IMR-90 (cell line): Measurements from ENCODE around the gene ASB3. TPM values are rescaled to one million over a fixed set of nuclear protein-coding genes. Genes with fewer than 3 reads are reported as not detected.

Experiments
- ATAC-seq: fragments of 200-7000 bp; cut with Tn5 transposase; 2 replicates; pipeline ENCODE4 v1.9.1; 2020; ENCODE audit warnings: low read depth, mild to moderate bottlenecking, moderate library complexity
- BruUV-seq: library from RNA; stranded (reverse); fragments of 400-500 nt; replicated peaks from 2 replicates; lab custom pipeline; 2021; lab: Mats Ljungman, UMichigan
- CTCF ChIA-PET: fragments of 300-600 bp; formaldehyde crosslinking; extraction: SDS; loops from one replicate; lab custom pipeline; 2021; ENCODE audit warnings: antibody characterized with exemption; lab: Yijun Ruan, JAX
- POLR2A ChIA-PET: fragments of 300-600 bp; sonication (Branson Sonifier 250); formaldehyde crosslinking; loops from one replicate; lab custom pipeline; 2022; ENCODE audit warnings: antibody characterized with exemption; ENCODE audit not compliant: unreplicated experiment; lab: Charles Lee
- DNase-seq: peaks from one replicate; pipeline ENCODE4 v3.0.0; 2013
- H2AFZ ChIP-seq: replicated peaks from 2 replicates; pipeline ENCODE3; 2013; ENCODE audit warnings: low read length, mild to moderate bottlenecking; ENCODE audit not compliant: poor library complexity
- H2AK5ac ChIP-seq: 2 replicates; pipeline ENCODE4 v1.6.1; 2013; ENCODE audit warnings: low read depth, low read length, inconsistent platforms
- H2AK9ac ChIP-seq: replicated peaks from 2 replicates; pipeline ENCODE3; 2013; ENCODE audit warnings: mild to moderate bottlenecking, low read depth, low read length, moderate library complexity; ENCODE audit not compliant: poor library complexity
- H2BK120ac ChIP-seq: 2 replicates; pipeline ENCODE4 v1.6.1; 2013; ENCODE audit warnings: low read depth, low read length, inconsistent platforms
- H2BK15ac ChIP-seq: 3 replicates; pipeline ENCODE4 v1.6.1; 2013; ENCODE audit warnings: low read depth, low read length, inconsistent platforms
- H2BK20ac ChIP-seq: 2 replicates; pipeline ENCODE4 v1.6.1; 2013; ENCODE audit warnings: low read depth, mild to moderate bottlenecking, inconsistent platforms, low read length, moderate library complexity
- H2BK5ac ChIP-seq: 2 replicates; pipeline ENCODE4 v1.6.1; 2013; ENCODE audit warnings: mild to moderate bottlenecking, low read depth, low read length, inconsistent platforms; ENCODE audit not compliant: poor library complexity, severe bottlenecking
- H3K14ac ChIP-seq: replicated peaks from 2 replicates; pipeline ENCODE4 v1.6.1; 2013; ENCODE audit warnings: low read depth, low read length, inconsistent platforms
- H3K18ac ChIP-seq: 2 replicates; pipeline ENCODE4 v1.6.1; 2013; ENCODE audit warnings: low read depth, low read length, control low read depth
- H3K23ac ChIP-seq: 2 replicates; pipeline ENCODE4 v1.6.1; 2013; ENCODE audit warnings: low read depth, low read length, inconsistent platforms
- H3K27ac ChIP-seq: 2 replicates; pipeline ENCODE4 v1.5.1; 2013; ENCODE audit warnings: mild to moderate bottlenecking, control low read depth, low read length; ENCODE audit not compliant: insufficient read depth
- H3K27me3 ChIP-seq: 2 replicates; pipeline ENCODE4 v1.6.1; 2013; ENCODE audit warnings: low read length; ENCODE audit not compliant: control insufficient read depth, insufficient read depth
- H3K36me3 ChIP-seq: 2 replicates; pipeline ENCODE4 v1.6.1; 2013; ENCODE audit warnings: low read length, mixed read lengths; ENCODE audit not compliant: control insufficient read depth, insufficient read depth
- H3K4ac ChIP-seq: 2 replicates; pipeline ENCODE4 v1.6.1; 2013; ENCODE audit warnings: low read depth, low read length, inconsistent platforms
- H3K4me1 ChIP-seq: 2 replicates; pipeline ENCODE4 v1.6.1; 2013; ENCODE audit warnings: low read length, mixed read lengths; ENCODE audit not compliant: control insufficient read depth, insufficient read depth
- H3K4me2 ChIP-seq: 2 replicates; pipeline ENCODE4 v1.6.1; 2013; ENCODE audit warnings: low read depth, mild to moderate bottlenecking, control low read depth, low read length, moderate library complexity
- H3K4me3 ChIP-seq: 2 replicates; pipeline ENCODE4 v1.5.1; 2013; ENCODE audit warnings: low read depth, mild to moderate bottlenecking, control low read depth, low read length, moderate library complexity; ENCODE audit not compliant: insufficient read depth
- H3K56ac ChIP-seq: 2 replicates; pipeline ENCODE4 v1.6.1; 2013; ENCODE audit warnings: low read length, inconsistent platforms; ENCODE audit not compliant: insufficient read depth; ENCODE audit errors: extremely low read depth
- H3K79me1 ChIP-seq, 2 experiments: 2 replicates each; pipeline ENCODE4 v1.6.1; 2013; ENCODE audit warnings: low read length in 2 of 2, inconsistent platforms in 1 of 2, low read depth in 1 of 2
- H3K9ac ChIP-seq: 2 replicates; pipeline ENCODE4 v1.6.1; 2013; ENCODE audit warnings: low read depth, low read length, control low read depth
- H3K9me1 ChIP-seq: 2 replicates; pipeline ENCODE4 v1.6.1; 2013; ENCODE audit warnings: low read length, inconsistent platforms; ENCODE audit not compliant: insufficient read depth
- H3K9me3 ChIP-seq: 2 replicates; pipeline ENCODE4 v1.6.1; 2013; ENCODE audit warnings: low read length; ENCODE audit not compliant: control insufficient read depth, insufficient read depth
- H4K20me1 ChIP-seq: 2 replicates; pipeline ENCODE4 v1.6.1; 2013; ENCODE audit warnings: low read length, inconsistent platforms; ENCODE audit not compliant: insufficient read depth
- H4K5ac ChIP-seq: 2 replicates; pipeline ENCODE4 v1.6.1; 2013; ENCODE audit warnings: mild to moderate bottlenecking, low read depth, low read length, control low read depth
- H4K8ac ChIP-seq, 2 experiments: 2 replicates each; pipeline ENCODE4 v1.6.1; 2013; ENCODE audit warnings: low read depth in 2 of 2, low read length in 2 of 2, control low read depth in 1 of 2, inconsistent platforms in 1 of 2
- H4K91ac ChIP-seq: 2 replicates; pipeline ENCODE4 v1.6.1; 2013; ENCODE audit warnings: low read depth, low read length, inconsistent platforms; ENCODE audit not compliant: insufficient read depth
- BHLHE40 ChIP-seq: fragments of 150-350 bp; IDR thresholded peaks from 2 replicates; pipeline ENCODE4 v1.6.1; 2016; ENCODE audit warnings: mild to moderate bottlenecking, low read depth, low read length
- CTCF ChIP-seq: conservative IDR thresholded peaks from 2 replicates; pipeline ENCODE4 v1.5.1; 2012; ENCODE audit warnings: mild to moderate bottlenecking, low read depth, low read length, improper control_type of control experiment
- FOS ChIP-seq: fragments of 150-350 bp; IDR thresholded peaks from 2 replicates; pipeline ENCODE4 v1.6.1; 2016; ENCODE audit warnings: low read depth, low read length
- MXI1 ChIP-seq: IDR thresholded peaks from 2 replicates; pipeline ENCODE4 v1.6.1; 2012; ENCODE audit warnings: low read depth, mild to moderate bottlenecking, low read length, moderate library complexity, borderline replicate concordance
- NFE2L2 ChIP-seq: fragments of 150-350 bp; IDR thresholded peaks from 2 replicates; pipeline ENCODE4 v1.6.1; 2016; ENCODE audit warnings: low read depth, mild to moderate bottlenecking, low read length
- RAD21 ChIP-seq: IDR thresholded peaks from 2 replicates; pipeline ENCODE4 v1.6.1; 2012; ENCODE audit warnings: low read length, improper control_type of control experiment
- SMC3 ChIP-seq: fragments of 150-350 bp; IDR thresholded peaks from 2 replicates; pipeline ENCODE4 v1.6.1; 2016; ENCODE audit warnings: low read depth, mild to moderate bottlenecking, antibody characterized with exemption, low read length, moderate library complexity
- WGBS, 2 experiments: methylation state at CpG; one replicate each; pipeline versions ENCODE4 v1.1.5 to v1.1.7; 2013; ENCODE audit warnings: missing lambda C conversion rate in 2 of 2; ENCODE audit not compliant: insufficient read length in 1 of 2; ENCODE audit errors: extremely low coverage in 2 of 2; 5-methylcytosine and 5-hydroxymethylcytosine counted together
- dilution Hi-C: fragments of 300-500 bp; cut with HindIII; formaldehyde crosslinking; loops from one replicate; pipeline ENCODE4 v1.14.3; 2018; ENCODE audit warnings: low sequenced_read_pairs; ENCODE audit not compliant: unreplicated experiment
- in situ Hi-C: fragments of 300-500 bp; cut with MboI; formaldehyde crosslinking; loops from 3 replicates; pipeline ENCODE4 v1.14.3; 2019; ENCODE audit warnings: low sequenced_read_pairs, inconsistent platforms, mixed read lengths
- intact Hi-C: fragments of 100-400 bp; cut with micrococcal nuclease; formaldehyde crosslinking; loops from 2 replicates; pipeline ENCODE4 v1.10.0; 2022
- polyA plus RNA-seq, 3 experiments: library from polyadenylated mRNA; depleted of rRNA; stranded (reverse); fragments of >200 nt; gene quantifications; 2 replicates each; pipeline ENCODE4 v1.2.3, GENCODE V29; 2012; ENCODE audit warnings: low replicate concordance in 1 of 3
- total RNA-seq: library from RNA; depleted of rRNA; stranded (reverse); fragments of >200 nt; gene quantifications from 2 replicates; pipeline ENCODE4 v1.2.3, GENCODE V29; 2012

The ASB3 gene
- total and polyA plus RNA-seq, 2 of the 4 experiments (the other 2 are of a cell fraction): 19.2 to 36.2 TPM

DNA sequence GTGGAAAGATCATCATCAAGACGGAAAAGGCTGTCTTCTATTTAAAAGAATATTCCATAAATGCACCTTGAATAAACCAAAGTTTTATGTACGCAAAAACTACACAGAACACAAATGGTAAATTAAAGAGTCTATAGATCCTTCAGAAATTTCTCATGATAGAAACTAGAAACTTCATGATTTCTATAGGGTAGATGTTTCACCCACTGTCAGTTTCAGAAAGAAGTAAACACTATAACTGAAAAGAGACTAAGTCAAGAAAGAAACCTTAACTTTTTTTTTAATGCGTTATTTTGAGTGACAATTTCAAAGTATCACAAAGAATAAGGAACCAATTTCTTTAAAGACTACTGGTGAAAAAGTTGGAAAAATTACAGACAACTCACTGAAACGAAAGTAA, 61.1 kb downstream of the ASB3 start:
- in situ Hi-C loops: no loop called here
- H2AFZ ChIP-seq: no peak overlapping the region
- intact Hi-C loops: no loop called here
- no peaks in the 10 kb centered on the region for H3K9me3 ChIP-seq
- DNase-seq (no peak), ATAC-seq (no peak)
- peaks cover 2% of the 10 kb centered on the region; the same call in 1 of the 2 replicates for H3K36me3 ChIP-seq
- no peaks in the 10 kb centered on the region for H3K27me3 ChIP-seq
- no peak overlapping the region for H4K5ac ChIP-seq
- no peaks in the 10 kb centered on the region for H4K20me1 ChIP-seq
- no peak overlapping the region for H2AK9ac ChIP-seq
- ChIA-PET CTCF (interaction anchor here (0.6 kb wide), 1 partner anchor 21 kb away, joined by 4 read pairs; no protein-coding TSS in a partner anchor), POLR2A (no interaction called here)
- H3K4me3 ChIP-seq: no peak overlapping the region
- no peak overlapping the region for H4K91ac ChIP-seq
- dilution Hi-C loops: no loop called here
- no peaks in the 10 kb centered on the region for H3K9me1 ChIP-seq
- no peak overlapping the region for H4K8ac ChIP-seq
- H3K56ac ChIP-seq: no peak overlapping the region
- no peak overlapping the region for H3K4me2 ChIP-seq
- H3K4me1 ChIP-seq: no peaks in the 10 kb centered on the region
- no peak overlapping the region for H2BK20ac ChIP-seq
- no peak overlapping the region for H2AK5ac ChIP-seq
- H3K14ac ChIP-seq: no peak overlapping the region
- no peak overlapping the region for H3K27ac ChIP-seq
- no peak for TF ChIP-seq BHLHE40
- TF ChIP-seq MXI1: no peak
- TF ChIP-seq FOS: no peak
- no peak for TF ChIP-seq SMC3
- TF ChIP-seq CTCF: no peak
- TF ChIP-seq NFE2L2: no peak
- no peak for TF ChIP-seq RAD21
- no peak overlapping the region for H3K18ac ChIP-seq
- WGBS, 2 experiments: no CpG with 5 or more reads among the region's 4 CpGs
- H2BK5ac ChIP-seq: no peak overlapping the region
- H3K9ac ChIP-seq: no peak overlapping the region
- BruUV-seq: no TSS peak
- no peak overlapping the region for H3K23ac ChIP-seq
- H3K4ac ChIP-seq: no peak overlapping the region
- no peak overlapping the region for H2BK15ac ChIP-seq
- peaks cover 3 to 8% of the 10 kb centered on the region in 2 experiments; a peak in 3 of 4 replicates for H3K79me1 ChIP-seq
- no peak overlapping the region for H2BK120ac ChIP-seq
